Measurements from ENCODE around the gene GEMIN5. TPM values are rescaled to one million over a fixed set of nuclear protein-coding genes. Genes with fewer than 3 reads are reported as not detected.

The GEMIN5 gene
- total and polyA plus RNA-seq, 2 of the 13 experiments (the other 11 are each of a cell fraction or from before 2014, with no cell fraction given): 6.6 to 28.6 TPM

GRCh38 chr5:154860123-154860522, 77.9 kb downstream of the GEMIN5 start (continued):
- TF ChIP-seq NR2F1 (CRISPR knock-in tag; IDR thresholded peaks at IDR 0.05): no peak
- TF ChIP-seq ZNF292 (CRISPR knock-in tag; IDR thresholded peaks at IDR 0.05; ENCODE audit: borderline replicate concordance, low read depth): peak; percentile 75; the same call in 1 of the 2 replicates
- TF ChIP-seq ZNF34 (CRISPR knock-in tag; IDR thresholded peaks at IDR 0.05; ENCODE audit: borderline replicate concordance): no peak
- no peak for TF ChIP-seq ATRX (CRISPR knock-in tag; IDR thresholded peaks at IDR 0.05; ENCODE audit: borderline replicate concordance)
- no peak for TF ChIP-seq ZNF44 (CRISPR knock-in tag; IDR thresholded peaks at IDR 0.05)
- TF ChIP-seq NFKB2 (CRISPR knock-in tag; IDR thresholded peaks at IDR 0.05; ENCODE audit: borderline replicate concordance): no peak
- TF ChIP-seq, protein P1, sequence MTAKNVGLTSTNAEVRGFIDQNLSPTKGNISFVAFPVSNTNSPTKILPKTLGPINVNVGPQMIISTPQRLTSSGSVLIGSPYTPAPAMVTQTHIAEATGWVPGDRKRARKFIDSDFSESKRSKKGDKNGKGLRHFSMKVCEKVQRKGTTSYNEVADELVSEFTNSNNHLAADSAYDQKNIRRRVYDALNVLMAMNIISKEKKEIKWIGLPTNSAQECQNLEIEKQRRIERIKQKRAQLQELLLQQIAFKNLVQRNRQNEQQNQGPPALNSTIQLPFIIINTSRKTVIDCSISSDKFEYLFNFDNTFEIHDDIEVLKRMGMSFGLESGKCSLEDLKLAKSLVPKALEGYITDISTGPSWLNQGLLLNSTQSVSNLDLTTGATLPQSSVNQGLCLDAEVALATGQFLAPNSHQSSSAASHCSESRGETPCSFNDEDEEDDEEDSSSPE (CRISPR knock-in tag; IDR thresholded peaks at IDR 0.05): no peak
- no peak for TF ChIP-seq ZNF790 (CRISPR knock-in tag; IDR thresholded peaks at IDR 0.05; ENCODE audit: borderline replicate concordance)
- TF ChIP-seq KDM5B (CRISPR knock-in tag; IDR thresholded peaks at IDR 0.05; ENCODE audit: borderline replicate concordance): no peak
- no peak for TF ChIP-seq ZNF296 (CRISPR knock-in tag; conservative IDR thresholded peaks at IDR 0.05)
- no peak for TF ChIP-seq ELF1 (CRISPR knock-in tag; IDR thresholded peaks at IDR 0.05)
- TF ChIP-seq RELA (CRISPR knock-in tag; IDR thresholded peaks at IDR 0.05): no peak
- no peak; the same call in 1 of the 2 replicates for TF ChIP-seq ZNF788 (CRISPR knock-in tag; IDR thresholded peaks at IDR 0.05; ENCODE audit: borderline replicate concordance)
- no peak for TF ChIP-seq SKIL (CRISPR knock-in tag; IDR thresholded peaks at IDR 0.05; ENCODE audit: borderline replicate concordance)
- TF ChIP-seq KLF13 (CRISPR knock-in tag; IDR thresholded peaks at IDR 0.05): no peak
- no peak for TF ChIP-seq PHF8 (CRISPR knock-in tag; IDR thresholded peaks at IDR 0.05)
- no peak for TF ChIP-seq NAIF1 (CRISPR knock-in tag; IDR thresholded peaks at IDR 0.05; ENCODE audit: borderline replicate concordance)
- TF ChIP-seq FOXP4 (CRISPR knock-in tag; IDR thresholded peaks at IDR 0.05): peak; percentile 16; the same call in 1 of the 2 replicates
- no peak for TF ChIP-seq SETDB1 (CRISPR knock-in tag; IDR thresholded peaks at IDR 0.05; ENCODE audit: borderline replicate concordance)
- TF ChIP-seq, protein P2, sequence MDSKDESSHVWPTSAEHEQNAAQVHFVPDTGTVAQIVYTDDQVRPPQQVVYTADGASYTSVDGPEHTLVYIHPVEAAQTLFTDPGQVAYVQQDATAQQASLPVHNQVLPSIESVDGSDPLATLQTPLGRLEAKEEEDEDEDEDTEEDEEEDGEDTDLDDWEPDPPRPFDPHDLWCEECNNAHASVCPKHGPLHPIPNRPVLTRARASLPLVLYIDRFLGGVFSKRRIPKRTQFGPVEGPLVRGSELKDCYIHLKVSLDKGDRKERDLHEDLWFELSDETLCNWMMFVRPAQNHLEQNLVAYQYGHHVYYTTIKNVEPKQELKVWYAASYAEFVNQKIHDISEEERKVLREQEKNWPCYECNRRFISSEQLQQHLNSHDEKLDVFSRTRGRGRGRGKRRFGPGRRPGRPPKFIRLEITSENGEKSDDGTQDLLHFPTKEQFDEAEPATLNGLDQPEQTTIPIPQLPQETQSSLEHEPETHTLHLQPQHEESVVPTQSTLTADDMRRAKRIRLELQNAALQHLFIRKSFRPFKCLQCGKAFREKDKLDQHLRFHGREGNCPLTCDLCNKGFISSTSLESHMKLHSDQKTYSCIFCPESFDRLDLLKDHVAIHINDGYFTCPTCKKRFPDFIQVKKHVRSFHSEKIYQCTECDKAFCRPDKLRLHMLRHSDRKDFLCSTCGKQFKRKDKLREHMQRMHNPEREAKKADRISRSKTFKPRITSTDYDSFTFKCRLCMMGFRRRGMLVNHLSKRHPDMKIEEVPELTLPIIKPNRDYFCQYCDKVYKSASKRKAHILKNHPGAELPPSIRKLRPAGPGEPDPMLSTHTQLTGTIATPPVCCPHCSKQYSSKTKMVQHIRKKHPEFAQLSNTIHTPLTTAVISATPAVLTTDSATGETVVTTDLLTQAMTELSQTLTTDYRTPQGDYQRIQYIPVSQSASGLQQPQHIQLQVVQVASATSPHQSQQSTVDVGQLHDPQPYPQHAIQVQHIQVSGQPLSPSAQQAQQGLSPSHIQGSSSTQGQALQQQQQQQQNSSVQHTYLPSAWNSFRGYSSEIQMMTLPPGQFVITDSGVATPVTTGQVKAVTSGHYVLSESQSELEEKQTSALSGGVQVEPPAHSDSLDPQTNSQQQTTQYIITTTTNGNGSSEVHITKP (CRISPR knock-in tag; IDR thresholded peaks at IDR 0.05; ENCODE audit: low read depth): no peak
- TF ChIP-seq PLRG1 (conservative IDR thresholded peaks at IDR 0.05): no peak

Data from HepG2 (cell line).